GM06990 (cell line): ENCODE results near the gene ARHGAP20.

Source experiments
- DNase-seq: peaks from one replicate; pipeline ENCODE4 v3.0.0-alpha.2; 2011; ENCODE audit not compliant: insufficient read length; ENCODE audit errors: extremely low read depth
- H3K27me3 ChIP-seq: replicated peaks from 2 replicates; pipeline ENCODE4 v1.6.0; 2011; ENCODE audit warnings: low read length; ENCODE audit not compliant: control insufficient read depth, insufficient read depth
- H3K36me3 ChIP-seq: 2 replicates; pipeline ENCODE4 v1.5.1; 2011; ENCODE audit warnings: low read length; ENCODE audit not compliant: control insufficient read depth, insufficient read depth
- H3K4me3 ChIP-seq: replicated peaks from 2 replicates; pipeline ENCODE4 v1.5.1; 2011; ENCODE audit warnings: low read depth, mild to moderate bottlenecking, control low read depth, low read length
- TF ChIP-seq, protein P1 (sequence below): IDR thresholded peaks from 2 replicates; pipeline ENCODE4 v1.5.1; 2011; ENCODE audit warnings: low read length, control low read depth, mild to moderate bottlenecking, inconsistent platforms; ENCODE audit not compliant: insufficient read depth, poor library complexity, severe bottlenecking

The ARHGAP20 gene

GRCh38 chr11:110711448-110711775, 825 bp downstream of the ARHGAP20 start:
- TF ChIP-seq, protein P1, sequence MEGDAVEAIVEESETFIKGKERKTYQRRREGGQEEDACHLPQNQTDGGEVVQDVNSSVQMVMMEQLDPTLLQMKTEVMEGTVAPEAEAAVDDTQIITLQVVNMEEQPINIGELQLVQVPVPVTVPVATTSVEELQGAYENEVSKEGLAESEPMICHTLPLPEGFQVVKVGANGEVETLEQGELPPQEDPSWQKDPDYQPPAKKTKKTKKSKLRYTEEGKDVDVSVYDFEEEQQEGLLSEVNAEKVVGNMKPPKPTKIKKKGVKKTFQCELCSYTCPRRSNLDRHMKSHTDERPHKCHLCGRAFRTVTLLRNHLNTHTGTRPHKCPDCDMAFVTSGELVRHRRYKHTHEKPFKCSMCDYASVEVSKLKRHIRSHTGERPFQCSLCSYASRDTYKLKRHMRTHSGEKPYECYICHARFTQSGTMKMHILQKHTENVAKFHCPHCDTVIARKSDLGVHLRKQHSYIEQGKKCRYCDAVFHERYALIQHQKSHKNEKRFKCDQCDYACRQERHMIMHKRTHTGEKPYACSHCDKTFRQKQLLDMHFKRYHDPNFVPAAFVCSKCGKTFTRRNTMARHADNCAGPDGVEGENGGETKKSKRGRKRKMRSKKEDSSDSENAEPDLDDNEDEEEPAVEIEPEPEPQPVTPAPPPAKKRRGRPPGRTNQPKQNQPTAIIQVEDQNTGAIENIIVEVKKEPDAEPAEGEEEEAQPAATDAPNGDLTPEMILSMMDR, result no peak
- DNase-seq, result peak; percentile 0
- H3K27me3 ChIP-seq, result peaks cover 2% of the 10 kb centered on the region
- H3K4me3 ChIP-seq, result peak overlapping the region; percentile 36
- H3K36me3 ChIP-seq, result no peaks in the 10 kb centered on the region

- H3K27me3 ChIP-seq, result peaks cover 2% of the 10 kb centered on the region
- TF ChIP-seq, protein P1, result no peak
- DNase-seq, result peak; percentile 1
- no peak overlapping the region for H3K4me3 ChIP-seq
- no peaks in the 10 kb centered on the region for H3K36me3 ChIP-seq
Observed at GRCh38 chr11:110710628-110711381, 1.4 kb downstream of the ARHGAP20 start.

DNA sequence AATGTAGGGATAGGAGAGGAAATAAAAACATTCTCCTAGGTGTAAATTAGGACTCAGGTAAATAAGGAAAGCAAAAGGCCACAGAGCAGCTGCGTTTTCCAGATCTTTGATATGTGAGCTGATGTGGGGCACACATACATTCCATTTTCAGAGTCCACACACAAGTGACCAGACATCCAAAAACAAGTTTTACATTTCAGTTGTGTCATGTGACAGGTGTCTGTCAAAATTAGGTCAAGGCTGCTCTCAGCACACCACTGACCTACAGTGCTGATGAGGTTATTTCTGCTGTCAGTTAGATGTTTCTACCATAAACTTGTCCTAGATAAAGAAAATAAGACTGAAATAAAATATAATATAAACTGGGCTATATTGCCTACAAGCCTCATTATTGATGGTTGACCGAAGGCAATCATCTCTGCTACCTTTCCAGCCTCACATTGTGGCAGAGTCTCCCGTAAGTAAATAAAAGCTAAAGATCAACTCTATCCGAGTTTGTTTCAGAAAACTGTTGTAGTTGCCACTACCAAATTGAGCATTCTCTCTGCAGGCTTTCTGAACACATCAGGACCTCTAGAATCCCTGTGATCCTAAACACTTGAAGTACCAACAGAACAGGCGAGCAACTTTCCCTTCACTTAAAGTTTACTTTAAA, 7.9 kb downstream of the ARHGAP20 start:
- Histone ChIP-seq H3K4me3 (no peak overlapping the region), H3K27me3 (no peaks in the 10 kb centered on the region), H3K36me3 (no peaks in the 10 kb centered on the region)
- TF ChIP-seq, protein P1, result no peak
- DNase-seq, result no peak

DNA sequence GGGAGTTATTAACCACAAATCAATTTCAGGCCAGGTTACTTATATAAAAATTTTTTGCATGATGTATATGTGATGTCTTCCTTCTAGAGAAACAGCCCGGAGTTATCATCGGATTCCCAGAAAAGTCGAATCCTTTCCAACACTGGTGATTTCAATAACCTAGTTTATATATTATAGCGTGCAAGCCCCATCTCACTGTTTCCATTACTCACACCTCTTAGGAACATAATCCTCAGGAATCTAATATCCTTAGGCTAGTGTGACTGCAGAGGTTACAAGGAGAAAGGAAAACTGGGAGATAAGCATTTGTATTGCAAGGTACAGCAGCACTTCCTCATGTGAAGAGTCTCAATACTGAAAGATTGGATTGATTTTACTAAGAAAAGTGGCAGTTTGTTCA, 20.3 kb downstream of the ARHGAP20 start:
- no peak overlapping the region for H3K4me3 ChIP-seq
- TF ChIP-seq, protein P1, result no peak
- no peak for DNase-seq
- no peaks in the 10 kb centered on the region for H3K27me3 ChIP-seq
- no peaks in the 10 kb centered on the region for H3K36me3 ChIP-seq

GRCh38 chr11:110689306-110689705, 22.9 kb downstream of the ARHGAP20 start:
- Histone ChIP-seq H3K27me3 (no peaks in the 10 kb centered on the region), H3K36me3 (no peaks in the 10 kb centered on the region), H3K4me3 (no peak overlapping the region)
- TF ChIP-seq, protein P1, result no peak
- DNase-seq, result no peak
